Right renal pelvis (tissue), 4 donors: ENCODE measurements around the gene TPST1. TPM values are rescaled to one million over a fixed set of nuclear protein-coding genes. Genes with fewer than 3 reads are reported as not detected.
"Not testable (repeated sequence)": the region's sequence is repeated elsewhere in the genome, so short reads cannot be mapped to it uniquely, and the experiment has no call there.

Experiments
- DNase-seq, 4 donors: peaks; one replicate each; pipeline ENCODE4 v3.0.0-alpha.2; 2013; ENCODE audit warnings: low read depth in 4 of 4, low spot score in 3 of 4, missing footprints in 1 of 4
- polyA plus RNA-seq, 4 donors: library from polyadenylated mRNA; unstranded; fragments of 120-200 nt; gene quantifications; one replicate each; pipeline ENCODE4 v1.2.1, GENCODE V29; 2013; ENCODE audit not compliant: insufficient read length in 4 of 4

The TPST1 gene
- polyA plus RNA-seq, 4 donors = 45.8 to 54.3 (median 49.6) TPM

- DNase-seq = no peak
These were observed 118.1 kb downstream of the TPST1 start for GRCh38 chr7:66323114-66323796.

DNA sequence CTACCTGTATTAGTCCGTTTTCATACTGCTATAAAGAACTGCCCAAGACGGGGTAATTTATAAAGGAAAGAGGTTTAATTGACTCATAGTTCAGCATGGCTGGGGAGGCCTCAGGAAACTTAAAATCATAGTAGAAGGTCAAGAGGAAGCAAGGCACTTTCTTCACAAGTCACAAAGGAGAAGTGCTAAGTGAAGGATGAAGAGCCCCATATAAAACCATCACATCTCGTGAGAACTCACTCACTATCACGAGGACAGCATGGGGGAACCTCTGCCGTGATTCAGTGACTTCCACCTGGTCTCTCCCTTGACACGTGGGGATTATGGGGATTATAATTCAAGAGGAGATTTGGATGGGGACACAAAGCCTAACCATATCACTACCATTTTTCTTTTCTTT is 119.9 kb downstream of the TPST1 start:
- not testable (repeated sequence) for DNase-seq

DNA sequence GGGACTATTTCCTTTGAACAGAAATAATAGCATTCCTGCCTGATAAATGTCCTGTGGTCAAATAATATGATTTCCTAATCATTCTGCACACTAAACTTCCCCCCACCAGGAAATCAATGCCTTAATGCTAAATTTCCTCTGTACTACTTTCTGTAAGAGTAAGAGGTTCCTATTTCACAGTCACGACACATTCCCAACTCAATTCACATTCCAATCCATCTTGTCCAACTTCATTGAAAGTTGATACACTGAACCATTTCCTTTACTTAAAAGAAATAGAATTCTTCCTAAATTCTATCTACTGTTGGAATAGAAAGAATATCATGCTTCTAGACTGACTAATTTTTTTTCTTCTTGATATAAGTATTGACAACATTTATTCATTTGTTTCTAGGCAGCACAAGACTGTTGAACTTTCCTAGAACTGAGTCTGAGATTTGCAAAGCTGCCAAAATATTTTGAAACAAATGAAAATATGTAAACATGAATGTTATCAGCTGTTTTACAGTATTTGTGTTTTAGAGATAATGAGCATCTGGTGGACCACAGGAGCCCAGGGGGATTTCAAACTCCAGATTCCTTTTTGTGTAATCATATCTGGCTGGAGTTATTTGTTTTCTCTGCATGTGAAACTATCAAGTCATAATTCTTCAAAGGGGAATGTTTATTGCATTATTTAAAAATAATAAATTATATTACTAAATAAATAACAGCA is 121.5 kb downstream of the TPST1 start:
- DNase-seq = no peak

GRCh38 chr7:66330961-66331360 is 125.8 kb downstream of the TPST1 start:
- peak in 1 of 4 donors; percentile 61 for DNase-seq

GRCh38 chr7:66331883-66332282 is 126.7 kb downstream of the TPST1 start:
- no peak for DNase-seq

DNA sequence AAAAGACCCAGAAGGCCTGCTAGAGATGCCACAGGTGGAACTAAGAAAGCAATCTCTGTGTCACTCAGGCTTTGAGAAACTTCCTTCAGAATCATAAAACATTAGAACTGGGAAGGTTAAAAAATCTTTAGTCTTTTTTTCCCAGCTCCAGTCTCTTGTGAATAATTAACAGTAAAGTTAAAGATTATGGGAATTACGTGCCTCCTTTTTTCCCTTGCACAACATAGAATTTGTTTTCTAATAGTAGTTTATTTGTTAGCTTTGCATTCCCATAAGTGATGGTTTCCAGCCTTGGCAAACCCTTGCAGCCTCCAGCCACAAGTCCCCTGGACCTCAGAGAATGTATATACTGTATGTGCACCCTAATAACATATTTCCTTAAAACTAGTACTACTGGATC is 128.3 kb downstream of the TPST1 start:
- no peak for DNase-seq

DNA sequence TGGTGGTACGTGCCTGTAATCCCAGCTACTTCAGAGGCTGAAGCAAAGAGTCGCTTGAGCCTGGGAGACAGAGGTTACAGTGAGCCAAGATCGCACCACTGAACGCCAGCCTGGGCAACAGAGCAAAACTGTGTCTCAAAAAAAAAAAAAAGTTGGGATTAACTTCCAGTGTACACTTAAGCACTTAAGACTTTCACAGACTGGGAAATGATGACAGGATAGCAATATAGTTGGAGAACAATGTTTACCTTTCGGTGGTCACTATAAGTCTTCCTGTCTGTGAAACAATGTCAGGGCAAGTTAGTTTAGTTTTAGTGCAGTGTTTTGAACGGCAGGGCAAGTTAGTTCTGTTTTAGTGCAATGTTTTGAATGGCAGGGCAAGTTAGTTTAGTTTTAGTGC is 130.2 kb downstream of the TPST1 start:
- DNase-seq = no peak

DNA sequence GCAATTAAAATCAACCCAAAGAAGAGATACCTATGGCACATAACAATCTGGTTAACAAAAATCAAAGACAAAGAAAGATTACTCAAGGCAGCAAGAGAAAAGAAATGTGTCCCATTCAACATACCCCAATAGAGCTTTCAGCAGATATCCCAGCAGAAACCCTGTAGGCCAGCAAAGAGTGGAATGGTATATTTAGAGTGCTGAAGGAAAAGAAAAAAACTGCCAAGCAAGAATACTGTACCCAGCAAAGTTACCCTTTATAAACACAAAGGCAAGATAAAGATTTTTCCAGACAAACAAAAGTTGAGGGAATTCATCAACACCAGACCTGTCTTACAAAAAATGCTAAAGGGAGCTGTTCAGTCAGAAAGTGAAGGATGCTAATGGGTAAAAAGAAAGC is 131.6 kb downstream of the TPST1 start:
- DNase-seq = no peak

DNA sequence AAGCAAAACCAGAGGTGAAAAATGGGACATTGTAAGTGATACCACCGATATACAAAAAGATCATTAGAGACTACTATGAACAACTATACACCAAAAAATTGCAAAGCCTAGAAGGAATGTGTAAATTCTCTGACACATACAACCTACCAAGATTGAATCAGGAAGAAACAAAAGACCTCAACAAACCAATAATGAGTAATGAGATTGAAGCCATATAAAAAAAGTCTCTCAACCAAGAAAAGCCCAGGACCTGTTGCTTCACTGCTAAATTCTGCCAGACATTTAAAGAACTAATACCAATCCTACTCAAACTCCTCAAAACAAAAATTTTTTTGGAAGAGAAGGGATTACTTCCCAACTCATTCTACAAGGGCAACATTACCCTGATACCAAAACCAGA is 134.0 kb downstream of the TPST1 start:
- no peak for DNase-seq

- no peak for DNase-seq
These were observed 139.0 kb downstream of the TPST1 start for GRCh38 chr7:66344166-66344565.

DNA sequence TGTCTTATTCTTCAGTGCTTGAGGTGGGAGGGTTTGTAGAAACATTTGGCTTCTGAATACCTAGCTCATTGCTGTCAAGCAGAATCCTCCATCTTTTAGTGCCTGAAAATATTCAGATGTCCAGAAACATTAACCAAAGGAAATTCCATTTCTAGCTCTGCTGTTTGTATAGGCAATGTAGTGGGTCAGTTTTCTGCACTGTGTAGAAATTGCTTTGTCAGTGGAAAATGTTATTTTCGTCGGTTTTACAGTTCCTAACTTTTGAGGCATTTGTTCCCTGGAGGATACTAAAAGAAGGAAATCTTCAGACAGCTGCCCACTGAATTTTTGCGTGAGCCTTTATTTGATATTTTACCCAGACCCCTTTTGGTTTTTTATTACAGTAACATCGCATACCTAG is 143.4 kb downstream of the TPST1 start:
- no peak for DNase-seq

- no peak for DNase-seq
These were observed 143.8 kb downstream of the TPST1 start for GRCh38 chr7:66348959-66349358.

- no peak for DNase-seq
These were observed 146.9 kb downstream of the TPST1 start for GRCh38 chr7:66352071-66352470.

- no peak for DNase-seq
These were observed 148.4 kb downstream of the TPST1 start for GRCh38 chr7:66353547-66353946.

GRCh38 chr7:66355756-66356155 is 150.6 kb downstream of the TPST1 start:
- DNase-seq = no peak

DNA sequence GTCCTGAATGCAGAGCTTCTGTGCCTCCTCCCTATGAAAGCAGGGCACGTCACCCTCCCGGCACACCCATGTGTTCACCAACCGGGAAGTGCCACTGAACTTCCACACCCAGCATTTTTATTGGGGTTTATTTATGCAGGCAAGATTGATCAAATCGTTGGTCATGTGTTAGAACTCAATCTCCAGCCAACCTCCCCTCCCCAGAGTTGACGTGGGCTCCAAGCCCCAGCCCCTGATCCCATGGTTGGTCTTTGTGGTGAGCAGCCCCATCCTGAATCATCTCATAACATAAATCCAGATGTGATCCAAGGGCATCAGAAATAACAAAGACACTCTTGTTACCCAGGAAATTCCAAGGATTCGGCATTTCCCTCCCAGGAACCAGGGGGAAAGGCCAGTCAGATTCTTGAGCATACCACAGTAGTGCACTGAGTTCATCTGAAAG is 151.2 kb downstream of the TPST1 start:
- no peak for DNase-seq

GRCh38 chr7:66357087-66357486 is 152.0 kb downstream of the TPST1 start:
- no peak for DNase-seq

- no peak for DNase-seq
These were observed 154.6 kb downstream of the TPST1 start for GRCh38 chr7:66359656-66360211.

GRCh38 chr7:66362136-66362535 is 157.0 kb downstream of the TPST1 start:
- no peak for DNase-seq

DNA sequence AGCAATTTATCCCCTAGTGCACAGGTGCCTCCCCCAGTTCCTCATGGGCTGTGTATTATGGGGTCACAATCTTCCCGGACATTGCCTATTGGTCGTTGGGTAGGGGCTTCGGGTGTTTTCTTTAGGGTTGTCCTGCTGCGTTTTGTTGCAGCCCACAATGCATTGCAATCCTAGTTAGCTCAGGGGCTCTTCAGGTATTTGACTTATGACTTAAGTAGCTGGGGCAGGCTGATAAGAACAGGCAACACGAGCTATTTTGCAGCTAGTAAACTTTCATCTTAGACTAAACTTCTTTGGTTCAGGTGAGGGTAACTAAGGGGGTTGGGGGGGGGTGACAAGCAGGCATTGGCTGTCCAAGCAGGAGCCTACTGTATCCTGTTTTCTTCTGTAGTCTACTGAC is 158.5 kb downstream of the TPST1 start:
- DNase-seq = no peak

DNA sequence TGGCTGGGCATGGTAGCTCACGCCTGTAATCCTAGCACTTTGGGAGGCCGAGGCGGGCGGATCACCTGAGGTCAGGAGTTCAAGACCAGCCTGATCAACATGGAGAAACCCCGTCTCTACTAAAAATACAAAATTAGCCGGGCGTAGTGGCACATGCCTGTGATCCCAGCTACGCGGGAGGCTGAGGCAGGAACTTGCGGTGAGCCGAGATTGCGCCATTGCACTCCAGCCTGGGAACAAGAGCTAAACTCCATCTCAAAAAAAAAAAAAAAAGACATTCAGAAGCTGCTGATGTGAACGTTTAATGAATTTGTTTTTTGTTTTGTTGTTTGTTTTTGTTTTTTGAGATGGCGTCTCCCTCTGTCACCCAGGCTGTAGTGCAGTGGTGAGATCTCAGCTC is 159.9 kb downstream of the TPST1 start:
- not testable (repeated sequence) for DNase-seq
